ENCODE measurements around the gene SLC9A5.

The SLC9A5 gene

GRCh38 chr16:67282447-67282805, 33.6 kb downstream of the SLC9A5 start:
- DNase-seq, result no peak

GRCh38 chr16:67283039-67283825, 34.5 kb downstream of the SLC9A5 start:
- DNase-seq, result no peak

GRCh38 chr16:67283826-67284555, 35.2 kb downstream of the SLC9A5 start:
- peak; percentile 26 for DNase-seq

GRCh38 chr16:67284699-67285646, 36.2 kb downstream of the SLC9A5 start:
- peak; percentile 41 for DNase-seq

- DNase-seq, result no peak
Observed at GRCh38 chr16:67286441-67287235, 37.9 kb downstream of the SLC9A5 start.

GRCh38 chr16:67287960-67288359, 39.2 kb downstream of the SLC9A5 start:
- DNase-seq, result no peak

GRCh38 chr16:67291461-67291860, 42.7 kb downstream of the SLC9A5 start:
- no peak for DNase-seq

GRCh38 chr16:67294171-67294757, 45.5 kb downstream of the SLC9A5 start:
- no peak for DNase-seq

- DNase-seq, result no peak
Observed at GRCh38 chr16:67294938-67295361, 46.2 kb downstream of the SLC9A5 start.

- no peak for DNase-seq
Observed at GRCh38 chr16:67296420-67296819, 47.6 kb downstream of the SLC9A5 start.

- no peak for DNase-seq
Observed at GRCh38 chr16:67298277-67298676, 49.5 kb downstream of the SLC9A5 start.

GRCh38 chr16:67299269-67299668, 50.5 kb downstream of the SLC9A5 start:
- DNase-seq, result no peak

GRCh38 chr16:67301080-67301782, 52.5 kb downstream of the SLC9A5 start:
- no peak for DNase-seq

GRCh38 chr16:67302076-67302475, 53.3 kb downstream of the SLC9A5 start:
- DNase-seq, result no peak

GRCh38 chr16:67302970-67303369, 54.2 kb downstream of the SLC9A5 start:
- no peak for DNase-seq

GRCh38 chr16:67304020-67304419, 55.2 kb downstream of the SLC9A5 start:
- DNase-seq, result no peak

GRCh38 chr16:67305216-67306071, 56.7 kb downstream of the SLC9A5 start:
- DNase-seq, result no peak

GRCh38 chr16:67310561-67310960, 61.8 kb downstream of the SLC9A5 start:
- DNase-seq, result no peak

GRCh38 chr16:67311607-67312488, 63.1 kb downstream of the SLC9A5 start:
- DNase-seq, result no peak

Data from NCI-H2107 (cell line).